Measurements from ENCODE around the gene MAP2K6. TPM values are rescaled to one million over a fixed set of nuclear protein-coding genes. Genes with fewer than 3 reads are reported as not detected.

MAP2K6 gene
- total RNA-seq, 1 donor from 2014 or later, result 1.8 TPM

DNA sequence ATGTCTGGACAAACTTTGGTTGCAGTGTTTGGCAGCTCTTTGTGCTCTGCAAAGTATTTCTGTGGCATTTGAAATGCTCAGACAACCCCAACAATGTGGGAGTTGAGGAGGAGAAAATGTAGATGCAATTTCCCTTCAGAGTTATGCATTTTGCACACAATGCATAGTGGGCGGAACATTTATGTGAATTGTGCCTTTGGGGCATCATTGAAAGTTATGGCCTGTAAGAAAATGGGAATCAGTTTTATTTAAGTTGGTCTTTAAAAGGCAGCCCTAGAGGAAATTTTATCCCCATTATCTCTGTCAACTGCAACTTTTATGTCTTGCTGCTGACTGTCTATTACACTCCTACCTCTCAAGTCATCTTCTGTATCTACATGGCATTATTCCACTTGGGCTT lies 176.2 kb downstream of the MAP2K6 start:
- H3K4me3 ChIP-seq (ENCODE audit: low read depth, low read length), result no peak overlapping the region
- DNase-seq (ENCODE audit: low read depth), result no peak
- TF ChIP-seq, protein P1, sequence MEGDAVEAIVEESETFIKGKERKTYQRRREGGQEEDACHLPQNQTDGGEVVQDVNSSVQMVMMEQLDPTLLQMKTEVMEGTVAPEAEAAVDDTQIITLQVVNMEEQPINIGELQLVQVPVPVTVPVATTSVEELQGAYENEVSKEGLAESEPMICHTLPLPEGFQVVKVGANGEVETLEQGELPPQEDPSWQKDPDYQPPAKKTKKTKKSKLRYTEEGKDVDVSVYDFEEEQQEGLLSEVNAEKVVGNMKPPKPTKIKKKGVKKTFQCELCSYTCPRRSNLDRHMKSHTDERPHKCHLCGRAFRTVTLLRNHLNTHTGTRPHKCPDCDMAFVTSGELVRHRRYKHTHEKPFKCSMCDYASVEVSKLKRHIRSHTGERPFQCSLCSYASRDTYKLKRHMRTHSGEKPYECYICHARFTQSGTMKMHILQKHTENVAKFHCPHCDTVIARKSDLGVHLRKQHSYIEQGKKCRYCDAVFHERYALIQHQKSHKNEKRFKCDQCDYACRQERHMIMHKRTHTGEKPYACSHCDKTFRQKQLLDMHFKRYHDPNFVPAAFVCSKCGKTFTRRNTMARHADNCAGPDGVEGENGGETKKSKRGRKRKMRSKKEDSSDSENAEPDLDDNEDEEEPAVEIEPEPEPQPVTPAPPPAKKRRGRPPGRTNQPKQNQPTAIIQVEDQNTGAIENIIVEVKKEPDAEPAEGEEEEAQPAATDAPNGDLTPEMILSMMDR (conservative IDR thresholded peaks at IDR 0.05; ENCODE audit: low read depth, low read length), result no peak

DNA sequence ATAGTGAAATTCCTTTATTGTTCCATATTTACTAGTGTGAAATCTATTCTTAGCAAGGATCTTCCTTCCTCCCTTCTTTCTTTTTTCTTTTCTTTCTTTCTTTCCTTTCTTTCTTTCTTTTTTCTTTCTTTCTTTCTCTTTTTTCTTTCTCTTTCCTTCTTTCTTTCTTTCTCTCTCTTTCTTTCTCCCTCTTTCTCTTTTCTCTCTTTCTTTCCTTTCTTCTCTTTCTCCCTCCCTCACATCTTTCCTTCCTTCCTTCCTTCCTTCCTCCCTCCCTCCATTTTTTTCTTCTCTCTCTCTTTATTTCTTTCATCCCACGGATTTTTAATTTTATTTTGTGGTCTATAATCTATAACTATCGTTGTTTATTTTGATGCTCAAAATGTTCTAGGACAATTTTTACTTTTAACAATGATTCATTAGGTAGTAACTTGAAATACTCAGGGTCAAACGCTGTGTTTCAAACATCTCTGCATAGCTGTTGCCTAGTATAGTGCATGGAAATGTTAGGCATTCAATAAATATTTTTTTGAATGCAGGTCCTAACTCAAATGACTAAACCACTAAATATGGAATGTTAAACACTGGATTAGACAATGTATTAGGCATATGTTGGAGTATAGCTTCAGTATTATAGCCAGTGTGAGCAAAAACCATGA lies 178.3 kb downstream of the MAP2K6 start:
- DNase-seq (ENCODE audit: low read depth), result no peak
- TF ChIP-seq, protein P1 (conservative IDR thresholded peaks at IDR 0.05; ENCODE audit: low read depth, low read length), result no peak
- H3K4me3 ChIP-seq (ENCODE audit: low read depth, low read length), result no peak overlapping the region

DNA sequence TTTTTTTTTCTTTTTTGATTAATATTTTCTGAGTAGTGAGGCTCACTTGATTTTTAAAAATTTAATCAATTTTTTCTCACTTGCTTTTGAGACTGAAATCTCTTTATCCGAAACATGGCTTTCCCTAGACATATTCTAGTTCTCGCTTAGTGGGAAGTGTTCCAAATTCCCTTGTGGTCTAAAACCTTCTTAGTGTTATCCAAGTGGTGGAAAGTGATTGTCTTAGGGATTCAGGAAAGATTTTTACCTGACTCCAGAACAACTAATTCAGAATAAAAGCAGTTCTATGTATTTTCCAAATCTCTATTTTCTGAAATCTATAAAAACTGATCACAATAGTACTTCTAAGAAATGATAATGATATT lies 178.8 kb downstream of the MAP2K6 start:
- TF ChIP-seq, protein P1 (conservative IDR thresholded peaks at IDR 0.05; ENCODE audit: low read depth, low read length), result no peak
- no peak for DNase-seq (ENCODE audit: low read depth)
- no peak overlapping the region for H3K4me3 ChIP-seq (ENCODE audit: low read depth, low read length)

DNA sequence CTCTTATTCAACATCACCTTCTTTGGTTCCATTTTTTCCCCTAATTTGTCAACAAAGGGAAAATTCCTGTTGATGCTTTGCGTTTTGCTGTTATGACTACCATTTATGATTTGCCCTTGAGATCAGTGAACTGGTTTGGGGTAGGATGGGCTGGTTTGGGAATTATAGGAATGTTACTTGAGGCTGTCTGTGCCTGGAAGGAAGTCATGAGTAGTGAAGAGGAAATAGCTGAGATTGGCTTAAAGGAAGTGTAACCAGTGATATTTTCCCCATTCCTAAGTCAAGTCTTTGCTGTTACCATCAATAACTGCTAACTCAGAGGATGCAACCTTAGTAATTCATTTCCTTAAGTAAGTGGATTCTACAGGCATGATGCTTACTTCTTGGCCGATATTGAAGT lies 179.2 kb downstream of the MAP2K6 start:
- no peak for DNase-seq (ENCODE audit: low read depth)
- TF ChIP-seq, protein P1 (conservative IDR thresholded peaks at IDR 0.05; ENCODE audit: low read depth, low read length), result no peak

DNA sequence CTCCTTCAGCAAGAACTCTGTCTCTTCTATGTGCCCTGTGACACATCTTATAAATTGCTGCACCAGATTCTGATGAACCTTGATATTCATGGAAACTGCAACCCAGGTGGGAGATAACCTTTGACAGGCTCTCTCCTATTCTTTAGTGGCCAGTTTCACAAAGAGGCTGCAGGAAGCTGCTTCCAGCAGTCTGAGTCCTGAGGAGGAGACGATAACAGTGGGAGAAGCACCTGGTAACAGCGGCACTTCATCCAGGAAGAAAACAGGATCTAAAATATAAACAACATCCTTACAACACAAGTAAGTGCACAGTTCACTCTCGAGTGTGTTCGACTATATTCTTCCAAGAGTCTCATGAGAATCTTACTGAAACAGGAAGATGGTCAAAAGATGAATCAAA lies 180.1 kb downstream of the MAP2K6 start:
- TF ChIP-seq, protein P1 (conservative IDR thresholded peaks at IDR 0.05; ENCODE audit: low read depth, low read length), result no peak
- no peak overlapping the region for H3K4me3 ChIP-seq (ENCODE audit: low read depth, low read length)
- no peak for DNase-seq (ENCODE audit: low read depth)

More for the DNA sequence above, 179.2 kb downstream of the MAP2K6 start:
- H3K4me3 ChIP-seq (ENCODE audit: low read depth, low read length), result no peak overlapping the region

DNA sequence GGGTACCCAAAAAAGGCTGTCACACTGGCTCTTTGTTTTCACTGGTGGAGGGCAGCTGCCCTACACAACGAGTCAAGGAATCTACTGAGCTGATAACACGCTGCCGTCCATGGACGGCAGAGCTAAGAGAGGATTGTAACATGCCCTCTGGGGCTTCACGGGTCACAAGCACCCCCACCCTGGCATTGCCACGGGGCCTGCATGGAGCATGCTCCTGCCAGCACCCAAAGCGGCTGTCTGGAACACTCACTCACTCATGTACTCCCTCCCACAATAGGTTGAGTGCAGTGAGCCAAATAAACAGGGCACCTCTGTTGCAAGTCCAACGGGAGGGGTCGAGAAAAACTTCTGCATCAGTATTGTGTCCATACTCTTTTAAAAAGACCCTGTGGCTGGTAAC lies 181.6 kb downstream of the MAP2K6 start:
- no peak overlapping the region for H3K4me3 ChIP-seq (ENCODE audit: low read depth, low read length)
- TF ChIP-seq, protein P1 (conservative IDR thresholded peaks at IDR 0.05; ENCODE audit: low read depth, low read length), result no peak
- no peak for DNase-seq (ENCODE audit: low read depth)

Measured in epithelial cell of proximal tubule (primary cell).